ENCODE measurements around the gene SEPTIN6.

GRCh38 chrX:119684916-119685224 lies 8.1 kb downstream of the SEPTIN6 start:
- TF ChIP-seq POLR2A (IDR thresholded peaks at IDR 0.05; ENCODE audit: low read depth, low read length) (no peak), POLR2AphosphoS5 (IDR thresholded peaks at IDR 0.05; ENCODE audit: low read depth, low read length) (no peak), PAX5 (IDR thresholded peaks at IDR 0.05; ENCODE audit: insufficient read depth, low read length, severe bottlenecking) (no peak), TAF1 (IDR thresholded peaks at IDR 0.05; ENCODE audit: low read depth, low read length) (no peak), SPI1 (IDR thresholded peaks at IDR 0.05; ENCODE audit: low read depth, low read length) (no peak)

Measured in GM12891 (cell line).